SK-N-SH treated with all-trans-retinoic acid at 6 μM for 48 hours (cell line): Measurements from ENCODE around the gene FBN3.

ENCODE experiments used
- ATAC-seq: fragments of 200-7000 bp; cut with Tn5 transposase; 3 replicates; pipeline ENCODE4 v1.9.1; 2020; ENCODE audit warnings: mild to moderate bottlenecking, moderate library complexity
- ARNTL ChIP-seq: fragments of 450-650 bp; formaldehyde crosslinking; IDR thresholded peaks from 2 replicates; pipeline ENCODE4 v1.5.0; 2020; ENCODE audit warnings: low read depth, mild to moderate bottlenecking, moderate library complexity, borderline replicate concordance
- BACH2 ChIP-seq: fragments of 250-450 bp; sonication (Bioruptor Pico); IDR thresholded peaks from 2 replicates; pipeline ENCODE4 v1.9.0; 2021; ENCODE audit warnings: mild to moderate bottlenecking, borderline replicate concordance
- CREB5 ChIP-seq: fragments of 250-450 bp; sonication (Bioruptor Pico); IDR thresholded peaks from 2 replicates; pipeline ENCODE4 v1.5.1; 2020; ENCODE audit warnings: low read depth, mild to moderate bottlenecking, moderate library complexity
- CSDC2 ChIP-seq: fragments of 250-450 bp; sonication (Bioruptor Pico); IDR thresholded peaks from 2 replicates; pipeline ENCODE4 v1.5.0; 2020; ENCODE audit warnings: mild to moderate bottlenecking, moderate library complexity
- ESRRG ChIP-seq: fragments of 250-450 bp; sonication (Bioruptor Pico); IDR thresholded peaks from 2 replicates; pipeline ENCODE4 v1.6.1; 2021; ENCODE audit warnings: mild to moderate bottlenecking
- GLIS3 ChIP-seq: fragments of 250-450 bp; sonication (Bioruptor Pico); IDR thresholded peaks from 2 replicates; pipeline ENCODE4 v1.5.0; 2020; ENCODE audit warnings: mild to moderate bottlenecking, moderate library complexity
- ISL1 ChIP-seq: fragments of 250-450 bp; sonication (Bioruptor Pico); IDR thresholded peaks from 2 replicates; pipeline ENCODE4 v2.1.2; 2022; ENCODE audit warnings: mild to moderate bottlenecking, moderate library complexity
- OSR1 ChIP-seq: fragments of 250-450 bp; sonication (Bioruptor Pico); IDR thresholded peaks from 2 replicates; pipeline ENCODE4 v1.8.0; 2022; ENCODE audit warnings: moderate library complexity, mild to moderate bottlenecking, inconsistent platforms
- PATZ1 ChIP-seq: fragments of 250-450 bp; sonication (Bioruptor Pico); IDR thresholded peaks from 2 replicates; pipeline ENCODE4 v1.8.0; 2020; ENCODE audit warnings: mild to moderate bottlenecking, moderate library complexity, borderline replicate concordance
- POU6F1 ChIP-seq: fragments of 250-450 bp; sonication (Bioruptor Pico); IDR thresholded peaks from 2 replicates; pipeline ENCODE4 v1.8.0; 2021; ENCODE audit warnings: low read depth, mild to moderate bottlenecking, moderate library complexity, borderline replicate concordance
- PPARA ChIP-seq: fragments of 250-450 bp; sonication (Bioruptor Pico); IDR thresholded peaks from 2 replicates; pipeline ENCODE4 v1.5.0; 2020; ENCODE audit warnings: mild to moderate bottlenecking, borderline replicate concordance
- RARB ChIP-seq: fragments of 250-450 bp; sonication (Bioruptor Pico); IDR thresholded peaks from 2 replicates; pipeline ENCODE4 v1.8.0; 2021; ENCODE audit warnings: mild to moderate bottlenecking, moderate library complexity
- SNAI2 ChIP-seq: fragments of 250-450 bp; sonication (Bioruptor Pico); IDR thresholded peaks from 2 replicates; pipeline ENCODE4 v1.5.0; 2020; ENCODE audit warnings: mild to moderate bottlenecking, moderate library complexity
- TCF4 ChIP-seq: fragments of 250-450 bp; sonication (Bioruptor Pico); IDR thresholded peaks from 2 replicates; pipeline ENCODE4 v1.8.0; 2021; ENCODE audit warnings: mild to moderate bottlenecking, moderate library complexity, borderline replicate concordance
- TOX ChIP-seq: fragments of 250-450 bp; sonication (Bioruptor Pico); IDR thresholded peaks from 2 replicates; pipeline ENCODE4 v1.8.0; 2021; ENCODE audit warnings: mild to moderate bottlenecking, moderate library complexity, borderline replicate concordance
- TSHZ2 ChIP-seq: fragments of 250-450 bp; sonication (Bioruptor Pico); IDR thresholded peaks from 2 replicates; pipeline ENCODE4 v1.5.0; 2020; ENCODE audit warnings: mild to moderate bottlenecking, moderate library complexity
- ZC3H10 ChIP-seq: fragments of 250-450 bp; sonication (Bioruptor Pico); IDR thresholded peaks from 2 replicates; pipeline ENCODE4 v1.5.1; 2021; ENCODE audit warnings: mild to moderate bottlenecking, moderate library complexity
- ZFP3 ChIP-seq: fragments of 250-450 bp; sonication (Bioruptor Pico); IDR thresholded peaks from 2 replicates; pipeline ENCODE4 v1.5.0; 2020; ENCODE audit warnings: mild to moderate bottlenecking, moderate library complexity
- ZNF565 ChIP-seq: fragments of 450-650 bp; formaldehyde crosslinking; conservative IDR thresholded peaks from 2 replicates; pipeline ENCODE4 v1.5.0; 2020; ENCODE audit warnings: low read depth, mild to moderate bottlenecking, moderate library complexity
- ZNF70 ChIP-seq: fragments of 450-650 bp; formaldehyde crosslinking; IDR thresholded peaks from 2 replicates; pipeline ENCODE4 v1.5.0; 2020; ENCODE audit warnings: mild to moderate bottlenecking, moderate library complexity
- ZNF8 ChIP-seq: fragments of 450-650 bp; formaldehyde crosslinking; IDR thresholded peaks from 2 replicates; pipeline ENCODE4 v1.5.0; 2020; ENCODE audit warnings: mild to moderate bottlenecking, moderate library complexity

The FBN3 gene

GRCh38 chr19:8151767-8152035 lies 2.3 kb upstream of the FBN3 start:
- no peak for TF ChIP-seq ZFP3 (CRISPR knock-in tag)
- no peak for TF ChIP-seq PPARA (CRISPR knock-in tag)
- no peak for TF ChIP-seq GLIS3
- TF ChIP-seq ISL1 (CRISPR knock-in tag) = no peak
- no peak for TF ChIP-seq CREB5
- TF ChIP-seq BACH2 (CRISPR knock-in tag) = no peak
- TF ChIP-seq ZNF70 = no peak
- no peak for TF ChIP-seq ZNF8 (CRISPR knock-in tag)
- no peak for TF ChIP-seq RARB (CRISPR knock-in tag)
- no peak for TF ChIP-seq ARNTL
- no peak for TF ChIP-seq CSDC2
- no peak for TF ChIP-seq OSR1 (CRISPR knock-in tag)
- no peak for TF ChIP-seq POU6F1 (CRISPR knock-in tag)
- TF ChIP-seq TOX (CRISPR knock-in tag) = no peak
- ATAC-seq = no peak

- no peak for ATAC-seq
- TF ChIP-seq ZFP3 (CRISPR knock-in tag) (peak; percentile 96), BACH2 (CRISPR knock-in tag) (no peak), GLIS3 (no peak)
Measured at GRCh38 chr19:8150998-8151766, 1.8 kb upstream of the FBN3 start.

- no peak for ATAC-seq
- TF ChIP-seq BACH2 (CRISPR knock-in tag) (no peak), ZFP3 (CRISPR knock-in tag) (peak; percentile 98), CSDC2 (no peak), GLIS3 (no peak)
Measured at GRCh38 chr19:8150178-8150865, 930 bp upstream of the FBN3 start.

- peak; percentile 31 for ATAC-seq
- TF ChIP-seq TOX (CRISPR knock-in tag) = no peak
- TF ChIP-seq TSHZ2 (CRISPR knock-in tag) = no peak
- no peak for TF ChIP-seq ZC3H10 (CRISPR knock-in tag)
- TF ChIP-seq ZFP3 (CRISPR knock-in tag) = no peak
- TF ChIP-seq PATZ1 (CRISPR knock-in tag) = no peak
- no peak for TF ChIP-seq CREB5
- TF ChIP-seq OSR1 (CRISPR knock-in tag) = no peak
- no peak for TF ChIP-seq SNAI2 (CRISPR knock-in tag)
- no peak for TF ChIP-seq ESRRG (CRISPR knock-in tag)
- TF ChIP-seq ISL1 (CRISPR knock-in tag) = no peak
- TF ChIP-seq CSDC2 = no peak
- TF ChIP-seq PPARA (CRISPR knock-in tag) = no peak
- TF ChIP-seq RARB (CRISPR knock-in tag) = no peak
- TF ChIP-seq TCF4 = no peak
- TF ChIP-seq POU6F1 (CRISPR knock-in tag) = no peak
- no peak for TF ChIP-seq ZNF565
- TF ChIP-seq GLIS3 = no peak
- TF ChIP-seq ZNF70 = no peak
Measured at GRCh38 chr19:8148410-8149260, 757 bp downstream of the FBN3 start.
